ENCODE measurements around the gene C3orf20.

- no peak for TF ChIP-seq CTCF (IDR thresholded peaks at IDR 0.05; ENCODE audit: insufficient read depth, low read length, poor library complexity, severe bottlenecking)
- no peak for TF ChIP-seq EZH2phosphoT487 (conservative IDR thresholded peaks at IDR 0.05; ENCODE audit: low read length)
Observed at GRCh38 chr3:14803981-14804834, 129.3 kb downstream of the C3orf20 start.

Data from SU-DHL-6 (cell line).